ENCODE measurements around the gene MRNIP.

- TF ChIP-seq ZFX (IDR thresholded peaks at IDR 0.05), result no peak
- TF ChIP-seq REST (IDR thresholded peaks at IDR 0.05; ENCODE audit: low read depth), result no peak
- TF ChIP-seq POLR2A (IDR thresholded peaks at IDR 0.05; ENCODE audit: borderline replicate concordance, extremely low read depth, insufficient read depth, insufficient read length), result no peak
- TF ChIP-seq CTCF (IDR thresholded peaks at IDR 0.05 in 2 of 3, conservative IDR thresholded peaks at IDR 0.05 in 1 of 3; ENCODE audit: borderline replicate concordance in 1 of 3, insufficient read depth in 1 of 3, low read depth in 2 of 3, low read length in 2 of 3), result no peak
- no peak for TF ChIP-seq FOSL1 (IDR thresholded peaks at IDR 0.05; ENCODE audit: low read depth)
- TF ChIP-seq ATF3 (IDR thresholded peaks at IDR 0.05), result no peak
These were observed 65.0 kb downstream of the MRNIP start, which contains the start of gene LTC4S for GRCh38 chr5:179793468-179794139.
